ENCODE results near the gene CLEC16A. TPM values are rescaled to one million over a fixed set of nuclear protein-coding genes. Genes with fewer than 3 reads are reported as not detected.

Gene CLEC16A
- total RNA-seq, 1 experiment from 2014 or later: 15.6 TPM

GRCh38 chr16:11188801-11189740, 244.7 kb downstream of the CLEC16A start:
- in situ Hi-C loops (cut with HindIII; ENCODE audit: low sequenced_read_pairs): no loop called here

GRCh38 chr16:11190588-11191560, 246.5 kb downstream of the CLEC16A start:
- in situ Hi-C loops (cut with HindIII; ENCODE audit: low sequenced_read_pairs): no loop called here

More at GRCh38 chr16:11188801-11189740, 244.7 kb downstream of the CLEC16A start:
- DNase-seq (ENCODE audit: low spot score): peak; percentile 75

GRCh38 chr16:11191665-11192064, 247.3 kb downstream of the CLEC16A start:
- DNase-seq (ENCODE audit: low spot score): no peak
- in situ Hi-C loops (cut with HindIII; ENCODE audit: low sequenced_read_pairs): no loop called here

More at GRCh38 chr16:11190588-11191560, 246.5 kb downstream of the CLEC16A start:
- peak; percentile 74 for DNase-seq (ENCODE audit: low spot score)

GRCh38 chr16:11193494-11193893, 249.1 kb downstream of the CLEC16A start:
- DNase-seq (ENCODE audit: low spot score): no peak
- in situ Hi-C loops (cut with HindIII; ENCODE audit: low sequenced_read_pairs): no loop called here

GRCh38 chr16:11194913-11195312, 250.5 kb downstream of the CLEC16A start:
- in situ Hi-C loops (cut with HindIII; ENCODE audit: low sequenced_read_pairs): no loop called here
- no peak for DNase-seq (ENCODE audit: low spot score)

- in situ Hi-C loops (cut with HindIII; ENCODE audit: low sequenced_read_pairs): no loop called here
- no peak for DNase-seq (ENCODE audit: low spot score)
Measured at GRCh38 chr16:11196286-11196828, 252.0 kb downstream of the CLEC16A start.

GRCh38 chr16:11198375-11198774, 254.0 kb downstream of the CLEC16A start:
- no peak for DNase-seq (ENCODE audit: low spot score)
- in situ Hi-C loops (cut with HindIII; ENCODE audit: low sequenced_read_pairs): no loop called here

- no peak for DNase-seq (ENCODE audit: low spot score)
- in situ Hi-C loops (cut with HindIII; ENCODE audit: low sequenced_read_pairs): no loop called here
Measured at GRCh38 chr16:11198828-11199227, 254.5 kb downstream of the CLEC16A start.

GRCh38 chr16:11200592-11200991, 256.2 kb downstream of the CLEC16A start:
- in situ Hi-C loops (cut with HindIII; ENCODE audit: low sequenced_read_pairs): no loop called here
- DNase-seq (ENCODE audit: low spot score): no peak

- in situ Hi-C loops (cut with HindIII; ENCODE audit: low sequenced_read_pairs): no loop called here
- no peak for DNase-seq (ENCODE audit: low spot score)
Measured at GRCh38 chr16:11201498-11202259, 257.3 kb downstream of the CLEC16A start.

- no peak for DNase-seq (ENCODE audit: low spot score)
- in situ Hi-C loops (cut with HindIII; ENCODE audit: low sequenced_read_pairs): no loop called here
Measured at GRCh38 chr16:11202260-11203091, 258.1 kb downstream of the CLEC16A start.

- in situ Hi-C loops (cut with HindIII; ENCODE audit: low sequenced_read_pairs): no loop called here
Measured at GRCh38 chr16:11203111-11203623, 258.8 kb downstream of the CLEC16A start.

GRCh38 chr16:11204513-11205047, 260.2 kb downstream of the CLEC16A start:
- in situ Hi-C loops (cut with HindIII; ENCODE audit: low sequenced_read_pairs): no loop called here
- DNase-seq (ENCODE audit: low spot score): no peak

More at GRCh38 chr16:11203111-11203623, 258.8 kb downstream of the CLEC16A start:
- DNase-seq (ENCODE audit: low spot score): no peak

- DNase-seq (ENCODE audit: low spot score): no peak
- in situ Hi-C loops (cut with HindIII; ENCODE audit: low sequenced_read_pairs): no loop called here
Measured at GRCh38 chr16:11205065-11205699, 260.8 kb downstream of the CLEC16A start.

- in situ Hi-C loops (cut with HindIII; ENCODE audit: low sequenced_read_pairs): no loop called here
- DNase-seq (ENCODE audit: low spot score): no peak
Measured at GRCh38 chr16:11205754-11206581, 261.6 kb downstream of the CLEC16A start.

GRCh38 chr16:11207646-11208045, 263.3 kb downstream of the CLEC16A start:
- DNase-seq (ENCODE audit: low spot score): no peak
- in situ Hi-C loops (cut with HindIII; ENCODE audit: low sequenced_read_pairs): no loop called here

Data from G401 (cell line).